ACC112 (cell line): ENCODE data around the gene POFUT2.

Experiments
- H2AFZ ChIP-seq: fragments of 200-600 bp; sonication (generic); one replicate; pipeline ENCODE4 v1.6.0; 2017; ENCODE audit warnings: antibody characterized with exemption, low read length; ENCODE audit not compliant: unreplicated experiment
- H3K27ac ChIP-seq: fragments of 200-600 bp; sonication (generic); 2 replicates; pipeline ENCODE4 v1.5.1; 2014; ENCODE audit warnings: low read depth, mild to moderate bottlenecking, antibody characterized with exemption, low read length, moderate library complexity
- H3K27me3 ChIP-seq: fragments of 200-600 bp; sonication (generic); 2 replicates; pipeline ENCODE4 v1.6.1; 2014; ENCODE audit warnings: mild to moderate bottlenecking, antibody characterized with exemption, low read length, moderate library complexity, mixed read lengths; ENCODE audit not compliant: insufficient read depth
- H3K36me3 ChIP-seq: fragments of 200-600 bp; sonication (generic); 2 replicates; pipeline ENCODE4 v1.6.1; 2016; ENCODE audit warnings: mild to moderate bottlenecking, antibody characterized with exemption, low read length, moderate library complexity, mixed read lengths; ENCODE audit not compliant: insufficient read depth
- H3K4me1 ChIP-seq: fragments of 200-600 bp; sonication (generic); one replicate; pipeline ENCODE4 v1.6.1; 2016; ENCODE audit warnings: low read length, mixed read lengths; ENCODE audit not compliant: insufficient read depth, unreplicated experiment, control insufficient read depth
- H3K4me3 ChIP-seq: fragments of 200-600 bp; sonication (generic); 2 replicates; pipeline ENCODE4 v1.5.1; 2014; ENCODE audit warnings: mild to moderate bottlenecking, low read depth, low read length
- H3K79me2 ChIP-seq: fragments of 200-600 bp; sonication (generic); one replicate; pipeline ENCODE4 v1.6.0; 2016; ENCODE audit warnings: low read length; ENCODE audit not compliant: control insufficient read depth, unreplicated experiment, insufficient read depth

The POFUT2 gene

DNA sequence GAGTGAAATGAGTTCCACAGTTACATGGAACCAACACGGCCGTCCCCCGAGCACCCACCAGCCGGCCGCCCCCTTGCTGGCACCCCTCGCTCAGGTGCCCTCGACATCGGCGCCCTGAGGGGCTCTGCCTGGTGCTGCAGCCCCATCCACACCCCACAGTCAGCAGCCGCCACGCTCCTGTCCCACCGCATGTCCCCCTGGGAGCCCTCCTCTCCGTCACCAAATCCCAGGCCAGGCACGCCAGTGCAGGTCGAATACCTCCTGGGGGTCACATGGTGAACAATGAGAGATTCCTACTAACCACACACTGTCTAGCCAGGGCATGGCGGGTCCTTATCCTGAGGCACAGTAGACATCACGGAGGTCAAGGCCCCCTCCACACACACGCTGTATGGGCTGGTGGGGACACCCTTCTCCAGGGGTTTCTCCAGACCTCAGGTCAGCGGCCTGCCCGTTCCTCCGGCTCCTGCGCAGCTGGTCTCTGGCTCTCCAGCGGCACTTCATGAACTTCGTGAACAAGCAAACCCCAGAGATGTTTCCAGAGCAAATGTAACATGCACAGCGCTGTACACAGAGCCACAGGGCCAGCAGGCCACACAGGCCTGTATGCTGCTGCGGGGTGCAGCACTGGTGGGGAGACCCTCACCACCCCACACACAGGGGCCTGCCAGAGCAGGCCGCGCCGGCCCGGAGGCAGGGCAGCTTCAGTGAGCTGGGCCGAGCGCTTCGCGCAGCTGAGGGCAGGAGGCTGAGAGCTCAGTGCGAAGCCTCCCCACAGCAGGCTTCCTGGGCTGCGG lies 21.8 kb downstream of the POFUT2 start:
- no peak overlapping the region for H3K4me3 ChIP-seq
- H2AFZ ChIP-seq, result no peak overlapping the region
- H3K27ac ChIP-seq, result no peak overlapping the region
- no peaks in the 10 kb centered on the region for H3K79me2 ChIP-seq
- H3K36me3 ChIP-seq, result peaks cover 32% of the 10 kb centered on the region
- H3K4me1 ChIP-seq, result no peaks in the 10 kb centered on the region
- no peaks in the 10 kb centered on the region for H3K27me3 ChIP-seq

DNA sequence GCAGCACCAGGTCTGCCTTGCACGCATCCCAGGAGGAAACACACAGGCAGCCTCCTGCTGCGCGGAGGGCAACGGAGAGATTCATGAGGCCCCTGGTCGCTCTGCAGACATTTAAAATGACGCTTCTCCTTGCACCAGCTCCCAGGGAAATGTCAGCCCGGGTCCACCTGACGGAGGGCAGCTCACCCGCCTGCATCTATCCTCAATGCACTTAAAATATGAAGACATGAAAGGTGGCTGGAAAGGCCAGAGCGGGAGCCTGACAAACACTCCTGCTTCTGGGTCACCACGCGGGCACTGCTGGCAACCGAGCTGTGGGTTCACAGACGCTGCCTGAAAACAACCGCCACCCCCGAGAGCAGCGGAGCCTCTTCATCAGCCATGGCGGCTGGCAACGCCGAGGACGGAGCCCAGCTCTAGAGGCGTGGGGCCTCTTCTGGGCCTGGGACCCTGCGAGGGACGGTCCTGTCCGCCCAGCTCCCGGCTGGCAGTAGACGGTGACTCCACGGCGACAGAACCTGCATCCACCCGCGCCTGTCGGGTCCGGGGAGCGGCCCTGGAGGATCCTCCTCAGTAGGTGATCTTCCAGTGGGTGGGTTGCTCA lies 22.7 kb downstream of the POFUT2 start:
- Histone ChIP-seq H3K27ac (no peak overlapping the region), H3K27me3 (no peaks in the 10 kb centered on the region), H3K36me3 (peaks cover 23% of the 10 kb centered on the region), H3K4me3 (no peak overlapping the region), H2AFZ (no peak overlapping the region), H3K79me2 (no peaks in the 10 kb centered on the region), H3K4me1 (no peaks in the 10 kb centered on the region)

DNA sequence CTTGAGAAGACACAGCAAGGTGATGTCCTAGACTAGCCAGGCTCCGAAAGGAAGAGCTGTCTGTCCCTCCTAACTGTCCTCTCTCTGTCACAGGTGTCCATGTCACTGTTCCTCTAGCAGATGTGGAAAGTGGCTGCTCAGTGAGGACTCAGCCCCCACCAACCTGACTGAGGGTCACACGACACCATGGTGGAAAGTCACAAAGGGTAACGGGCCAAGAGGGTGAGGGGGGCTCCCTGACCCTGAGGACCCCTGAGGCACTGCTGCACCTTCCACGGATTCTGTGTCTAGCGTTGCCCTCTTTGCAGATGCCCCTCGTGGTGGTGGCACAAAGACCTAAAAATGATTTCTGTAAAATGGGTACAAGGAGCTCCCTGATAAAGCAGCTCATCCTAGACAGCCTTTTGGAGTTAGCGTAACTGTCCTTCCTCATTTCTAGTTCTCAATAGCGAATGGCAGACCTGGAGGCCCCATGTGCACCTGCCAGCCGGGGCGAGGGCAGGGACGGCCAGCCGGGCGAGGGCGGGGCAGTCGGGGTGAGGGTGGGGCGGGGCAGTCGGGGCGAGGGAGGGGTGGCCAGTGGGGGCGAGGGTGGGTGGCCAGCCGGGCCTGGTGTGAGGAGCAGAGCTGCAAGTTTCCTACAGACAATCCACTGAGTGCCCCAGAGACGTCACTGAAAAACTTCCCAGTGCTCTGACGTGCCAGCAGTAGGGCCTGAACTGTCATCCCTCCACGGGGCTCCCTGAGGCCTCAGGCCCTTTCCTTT lies 23.4 kb downstream of the POFUT2 start:
- Histone ChIP-seq H2AFZ (no peak overlapping the region), H3K79me2 (no peaks in the 10 kb centered on the region), H3K27me3 (no peaks in the 10 kb centered on the region), H3K27ac (no peak overlapping the region), H3K36me3 (peaks cover 20% of the 10 kb centered on the region; the same call in 1 of the 2 replicates), H3K4me1 (no peaks in the 10 kb centered on the region), H3K4me3 (no peak overlapping the region)

GRCh38 chr21:45263534-45263933 lies 24.2 kb downstream of the POFUT2 start:
- Histone ChIP-seq H3K27ac (no peak overlapping the region), H3K36me3 (peaks cover 20% of the 10 kb centered on the region; the same call in 1 of the 2 replicates)

GRCh38 chr21:45262616-45263015 lies 25.1 kb downstream of the POFUT2 start:
- Histone ChIP-seq H3K27ac (no peak overlapping the region), H3K36me3 (peaks cover 20% of the 10 kb centered on the region; the same call in 1 of the 2 replicates), H3K4me1 (no peaks in the 10 kb centered on the region), H3K27me3 (peaks cover 17% of the 10 kb centered on the region; the same call in 1 of the 2 replicates), H3K4me3 (no peak overlapping the region), H3K79me2 (no peaks in the 10 kb centered on the region), H2AFZ (no peak overlapping the region)

More at GRCh38 chr21:45263534-45263933, 24.2 kb downstream of the POFUT2 start:
- H3K27me3 ChIP-seq, result peaks cover 8% of the 10 kb centered on the region; the same call in 1 of the 2 replicates
- H3K79me2 ChIP-seq, result no peaks in the 10 kb centered on the region
- H3K4me1 ChIP-seq, result no peaks in the 10 kb centered on the region
- H2AFZ ChIP-seq, result no peak overlapping the region
- no peak overlapping the region for H3K4me3 ChIP-seq

DNA sequence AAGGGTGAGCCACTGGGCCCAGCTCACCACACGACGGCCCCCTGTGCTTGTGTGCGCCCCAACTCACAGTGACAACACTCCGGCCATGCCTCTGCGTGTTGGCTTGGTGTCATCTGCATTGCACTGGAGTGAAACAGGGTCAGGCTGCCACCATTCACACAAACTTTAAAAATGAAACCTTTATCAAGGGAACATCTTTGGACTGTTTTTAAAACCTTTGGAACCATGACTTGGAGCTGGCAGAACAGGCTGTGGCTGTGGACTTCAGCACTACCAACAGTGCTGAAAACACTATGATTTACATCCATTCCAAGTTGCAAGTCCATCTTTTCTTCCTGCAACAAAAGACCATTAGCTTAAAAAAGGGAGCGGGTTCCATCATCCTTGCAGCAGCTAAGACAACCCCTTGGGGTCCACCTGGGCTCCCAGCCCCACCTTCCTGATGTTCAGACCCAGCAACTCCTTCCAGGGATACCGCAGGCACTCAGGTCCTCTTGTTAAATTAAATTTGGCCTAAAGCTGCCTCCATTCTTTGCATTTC lies 25.6 kb downstream of the POFUT2 start:
- Histone ChIP-seq H3K27ac (no peak overlapping the region), H3K36me3 (peaks cover 17% of the 10 kb centered on the region; the same call in 1 of the 2 replicates), H3K27me3 (peaks cover 22% of the 10 kb centered on the region; the same call in 1 of the 2 replicates), H3K4me1 (no peaks in the 10 kb centered on the region), H2AFZ (no peak overlapping the region), H3K79me2 (no peaks in the 10 kb centered on the region), H3K4me3 (no peak overlapping the region)

GRCh38 chr21:45261093-45261492 lies 26.6 kb downstream of the POFUT2 start:
- Histone ChIP-seq H3K27ac (no peak overlapping the region), H3K4me1 (no peaks in the 10 kb centered on the region), H3K4me3 (no peak overlapping the region), H3K27me3 (peaks cover 28% of the 10 kb centered on the region; the same call in 1 of the 2 replicates), H3K36me3 (peaks cover 12% of the 10 kb centered on the region; the same call in 1 of the 2 replicates), H2AFZ (no peak overlapping the region), H3K79me2 (no peaks in the 10 kb centered on the region)

GRCh38 chr21:45260191-45260825 lies 27.4 kb downstream of the POFUT2 start:
- no peaks in the 10 kb centered on the region for H3K4me1 ChIP-seq
- H3K4me3 ChIP-seq, result no peak overlapping the region
- H3K27ac ChIP-seq, result no peak overlapping the region
- peaks cover 28% of the 10 kb centered on the region; the same call in 1 of the 2 replicates for H3K27me3 ChIP-seq
- no peaks in the 10 kb centered on the region for H3K79me2 ChIP-seq
- no peak overlapping the region for H2AFZ ChIP-seq
- peaks cover 11% of the 10 kb centered on the region; the same call in 1 of the 2 replicates for H3K36me3 ChIP-seq

DNA sequence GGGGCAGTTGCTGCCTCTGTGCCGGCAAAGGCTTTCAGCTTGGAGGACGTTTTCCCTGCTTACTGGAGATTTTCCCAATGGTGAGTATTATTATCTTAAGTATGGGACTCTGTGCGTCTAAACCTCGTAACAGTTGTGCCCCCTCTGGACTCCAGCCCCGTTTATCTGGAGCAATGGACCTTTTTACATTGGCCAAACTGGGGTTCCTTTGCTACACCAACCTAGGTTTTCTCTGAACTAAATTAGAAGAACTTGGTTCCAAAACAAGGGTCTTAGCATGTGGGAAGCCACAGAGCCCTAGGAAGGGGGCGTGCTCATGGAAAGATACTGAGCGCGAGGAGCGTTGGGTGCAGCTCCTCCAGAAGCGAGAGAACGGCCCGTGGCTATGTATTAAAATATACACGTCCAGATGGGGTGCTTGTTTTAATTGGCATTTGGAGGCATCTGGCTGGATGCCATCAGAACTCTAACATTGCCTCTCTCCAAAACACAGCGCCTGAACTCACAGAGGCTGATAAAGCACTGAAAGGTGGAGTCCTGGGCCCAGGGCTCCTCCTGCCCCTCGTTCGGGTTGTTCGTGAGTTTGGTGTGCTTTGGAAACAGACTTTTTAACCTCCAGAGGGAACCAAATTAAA lies 28.4 kb downstream of the POFUT2 start:
- no peaks in the 10 kb centered on the region for H3K79me2 ChIP-seq
- H3K27ac ChIP-seq, result no peak overlapping the region
- H3K27me3 ChIP-seq, result peaks cover 28% of the 10 kb centered on the region; the same call in 1 of the 2 replicates
- peaks cover 8% of the 10 kb centered on the region; the same call in 1 of the 2 replicates for H3K36me3 ChIP-seq
- no peaks in the 10 kb centered on the region for H3K4me1 ChIP-seq
- no peak overlapping the region for H2AFZ ChIP-seq
- no peak overlapping the region for H3K4me3 ChIP-seq
